GOT3 (cell line): ENCODE results near the gene FCHO1.

Experiments
- DNase-seq: peaks from one replicate; lab custom pipeline; 2025; ENCODE audit warnings: mixed read lengths; lab: John Stamatoyannopoulos, UW

The FCHO1 gene

GRCh38 chr19:17831419-17831888 is 80.2 kb downstream of the FCHO1 start:
- DNase-seq: no peak

- DNase-seq: no peak
These were observed 81.3 kb downstream of the FCHO1 start for GRCh38 chr19:17832443-17833208.

- DNase-seq: no peak
These were observed 83.3 kb downstream of the FCHO1 start for GRCh38 chr19:17834350-17835181.

GRCh38 chr19:17835182-17836006 is 84.1 kb downstream of the FCHO1 start:
- DNase-seq: no peak

DNA sequence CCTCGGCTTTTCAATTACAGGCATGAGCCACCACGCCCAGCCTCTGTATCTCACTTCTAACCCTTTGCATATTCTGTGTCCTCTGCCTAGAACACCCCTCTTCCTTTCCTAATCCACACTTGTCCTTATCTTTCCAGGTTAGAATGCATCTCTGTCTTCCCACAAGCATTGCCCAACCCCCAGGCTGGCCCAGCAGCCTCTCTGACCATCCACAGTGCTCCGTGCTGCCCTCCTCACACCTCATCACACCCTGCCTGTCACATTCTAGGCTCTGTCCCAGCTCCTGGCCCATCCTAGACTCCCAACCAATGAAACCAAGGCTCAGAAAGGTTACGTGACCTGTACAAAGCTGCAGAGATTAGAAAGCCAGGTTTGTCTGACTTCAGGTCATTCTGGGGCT is 85.3 kb downstream of the FCHO1 start:
- DNase-seq: no peak

DNA sequence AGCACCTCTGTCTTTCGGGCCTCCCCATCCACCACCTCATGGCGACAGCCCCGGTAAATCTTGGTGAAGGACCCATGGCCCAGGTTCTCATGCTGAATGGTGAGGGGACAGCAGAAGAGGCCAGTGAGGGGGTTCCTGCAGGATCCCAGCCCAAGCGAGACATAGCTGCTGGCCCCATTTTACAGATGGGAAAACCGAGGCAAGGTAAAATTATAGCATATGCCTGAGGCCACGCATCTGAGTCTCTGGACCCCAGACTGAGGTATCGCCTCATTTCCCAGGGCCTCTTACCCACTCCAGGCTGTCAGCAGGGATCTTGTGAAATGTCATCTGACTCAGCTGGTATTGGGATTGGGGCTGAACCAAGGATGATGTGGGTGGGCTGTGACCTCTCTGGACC is 86.7 kb downstream of the FCHO1 start:
- DNase-seq: no peak
